H9 (cell line): ENCODE results near the gene PLXNB1. TPM values are rescaled to one million over a fixed set of nuclear protein-coding genes. Genes with fewer than 3 reads are reported as not detected.

ENCODE experiments used
- DNase-seq: peaks from one replicate; pipeline ENCODE4 v3.0.0-alpha.2; 2017
- H2AFZ ChIP-seq: one replicate; pipeline ENCODE4 v1.6.1; 2013; ENCODE audit warnings: mild to moderate bottlenecking, low read length, control low read depth, moderate library complexity
- H2AK5ac ChIP-seq: 2 replicates; pipeline ENCODE4 v1.6.1; 2013; ENCODE audit warnings: low read length, control low read depth, mixed read lengths; ENCODE audit not compliant: insufficient read length
- H2BK120ac ChIP-seq: one replicate; pipeline ENCODE4 v1.6.1; 2013; ENCODE audit warnings: low read depth, mild to moderate bottlenecking, low read length, control low read depth, inconsistent platforms; ENCODE audit not compliant: poor library complexity, severe bottlenecking
- H2BK12ac ChIP-seq: 2 replicates; pipeline ENCODE4 v1.6.1; 2013; ENCODE audit warnings: low read length, control low read depth, mixed read lengths, low read depth; ENCODE audit not compliant: insufficient read length
- H2BK15ac ChIP-seq: 2 replicates; pipeline ENCODE4 v1.6.1; 2013; ENCODE audit warnings: low read depth, low read length, control low read depth
- H2BK20ac ChIP-seq: one replicate; pipeline ENCODE4 v1.6.1; 2013; ENCODE audit warnings: low read depth, mild to moderate bottlenecking, low read length, control low read depth, inconsistent platforms; ENCODE audit not compliant: poor library complexity, severe bottlenecking
- H2BK5ac ChIP-seq: 2 replicates; pipeline ENCODE4 v1.6.1; 2013; ENCODE audit warnings: low read length, control low read depth, mixed read lengths; ENCODE audit not compliant: insufficient read length
- H3K14ac ChIP-seq: 2 replicates; pipeline ENCODE4 v1.6.1; 2013; ENCODE audit warnings: low read length, control low read depth; ENCODE audit not compliant: insufficient read depth
- H3K18ac ChIP-seq: 2 replicates; pipeline ENCODE4 v1.6.1; 2013; ENCODE audit warnings: low read depth, mild to moderate bottlenecking, mixed read lengths, low read length, control low read depth; ENCODE audit not compliant: insufficient read length
- H3K23ac ChIP-seq: 2 replicates; pipeline ENCODE4 v1.6.1; 2013; ENCODE audit warnings: low read length, control low read depth, mixed read lengths, low read depth; ENCODE audit not compliant: insufficient read length
- H3K23me2 ChIP-seq: 2 replicates; pipeline ENCODE4 v1.6.1; 2013; ENCODE audit warnings: low read depth, mild to moderate bottlenecking, mixed read lengths, low read length, control low read depth; ENCODE audit not compliant: insufficient read length, poor library complexity, severe bottlenecking
- H3K27ac ChIP-seq: 2 replicates; pipeline ENCODE4 v1.5.1; 2013; ENCODE audit warnings: low read length, control low read depth, mixed read lengths, low read depth; ENCODE audit not compliant: insufficient read length
- H3K27me3 ChIP-seq: 2 replicates; pipeline ENCODE4 v1.6.1; 2013; ENCODE audit warnings: low read length, control low read depth, inconsistent platforms; ENCODE audit not compliant: insufficient read depth
- H3K4ac ChIP-seq: 2 replicates; pipeline ENCODE4 v1.6.1; 2013; ENCODE audit warnings: low read depth, mild to moderate bottlenecking, control low read depth, inconsistent platforms, low read length, moderate library complexity
- H3K4me1 ChIP-seq: 2 replicates; pipeline ENCODE4 v1.6.1; 2013; ENCODE audit warnings: low read length, control low read depth, inconsistent platforms; ENCODE audit not compliant: insufficient read depth
- H3K4me2 ChIP-seq: 2 replicates; pipeline ENCODE4 v1.6.1; 2013; ENCODE audit warnings: low read length, control low read depth, mixed read lengths; ENCODE audit not compliant: insufficient read length, insufficient read depth
- H3K56ac ChIP-seq: 2 replicates; pipeline ENCODE4 v1.6.1; 2013; ENCODE audit warnings: low read depth, mild to moderate bottlenecking, mixed read lengths, low read length, control low read depth; ENCODE audit not compliant: insufficient read length
- H3K79me1 ChIP-seq: 2 replicates; pipeline ENCODE4 v1.6.1; 2013; ENCODE audit warnings: low read depth, mild to moderate bottlenecking, moderate library complexity, low read length, control low read depth, inconsistent platforms; ENCODE audit not compliant: insufficient read depth, poor library complexity, severe bottlenecking
- H3K79me2 ChIP-seq: 2 replicates; pipeline ENCODE4 v1.6.1; 2013; ENCODE audit warnings: low read length, control low read depth, inconsistent platforms; ENCODE audit not compliant: insufficient read depth
- H3K9ac ChIP-seq: 2 replicates; pipeline ENCODE4 v1.6.1; 2013; ENCODE audit warnings: low read length, control low read depth, mixed read lengths; ENCODE audit not compliant: insufficient read length; ENCODE audit errors: extremely low read depth
- H3K9me3 ChIP-seq: one replicate; pipeline ENCODE4 v1.6.1; 2013; ENCODE audit warnings: low read depth, low read length, inconsistent platforms; ENCODE audit not compliant: control insufficient read depth
- H3T11ph ChIP-seq: one replicate; pipeline ENCODE4 v1.6.1; 2013; ENCODE audit warnings: mild to moderate bottlenecking, low read length, control low read depth, inconsistent platforms
- H4K20me1 ChIP-seq: one replicate; pipeline ENCODE4 v1.6.1; 2013; ENCODE audit not compliant: control insufficient read depth, insufficient read length, insufficient read depth
- H4K5ac ChIP-seq: 2 replicates; pipeline ENCODE4 v1.6.1; 2013; ENCODE audit warnings: low read depth, mild to moderate bottlenecking, mixed read lengths, low read length, control low read depth; ENCODE audit not compliant: insufficient read length
- H4K8ac ChIP-seq: replicated peaks from 2 replicates; pipeline ENCODE4 v1.6.1; 2013; ENCODE audit warnings: low read length, control low read depth, mixed read lengths, low read depth; ENCODE audit not compliant: insufficient read length
- H4K91ac ChIP-seq: 2 replicates; pipeline ENCODE4 v1.6.1; 2013; ENCODE audit warnings: low read depth, mild to moderate bottlenecking, moderate library complexity, mixed read lengths, low read length, control low read depth; ENCODE audit not compliant: insufficient read length
- H3K27ac Mint-ChIP-seq, 3 experiments: 2 replicates in 2 of 3; 3 replicates in 1 of 3; pipeline ENCODE4 v1.8.0; 2020 to 2021; ENCODE audit warnings: mixed read lengths in 3 of 3, mild to moderate bottlenecking in 1 of 3, moderate library complexity in 1 of 3
- H3K27me3 Mint-ChIP-seq: 2 replicates; pipeline ENCODE4 v1.8.0; 2021; ENCODE audit warnings: low read depth, mild to moderate bottlenecking, moderate library complexity, mixed read lengths
- H3K36me3 Mint-ChIP-seq, 3 experiments: 2 replicates in 2 of 3; 3 replicates in 1 of 3; pipeline ENCODE4 v1.8.0; 2020 to 2021; ENCODE audit warnings: low read depth in 3 of 3, mixed read lengths in 3 of 3; ENCODE audit not compliant: insufficient read depth in 1 of 3
- H3K4me1 Mint-ChIP-seq, 2 experiments: 2 replicates each; pipeline ENCODE4 v1.8.0; 2020; ENCODE audit warnings: mixed read lengths in 2 of 2
- H3K4me3 Mint-ChIP-seq, 2 experiments: 2 replicates in 1 of 2; 3 replicates in 1 of 2; pipeline ENCODE4 v1.8.0; 2020 to 2021; ENCODE audit warnings: mild to moderate bottlenecking in 2 of 2, mixed read lengths in 2 of 2, moderate library complexity in 1 of 2
- H3K9me3 Mint-ChIP-seq, 2 experiments: 2 replicates in 1 of 2; 3 replicates in 1 of 2; pipeline ENCODE4 v1.8.0; 2020; ENCODE audit warnings: mild to moderate bottlenecking in 2 of 2, mixed read lengths in 2 of 2, moderate library complexity in 1 of 2
- CTCF ChIP-seq: fragments of 200-600 bp; sonication (generic); conservative IDR thresholded peaks from 3 replicates; pipeline ENCODE4 v1.8.0; 2021; ENCODE audit warnings: antibody characterized with exemption, mild to moderate bottlenecking
- WGBS: extraction: QIAGEN DNeasy Blood & Tissue Kit; methylation state at CpG from one replicate; pipeline ENCODE4 v1.1.7; 2013; ENCODE audit warnings: missing lambda C conversion rate, low lambda C conversion rate, mixed read lengths; ENCODE audit not compliant: insufficient read length; ENCODE audit errors: extremely low coverage; 5-methylcytosine and 5-hydroxymethylcytosine counted together
- total RNA-seq: library from RNA; stranded (reverse); gene quantifications from 2 replicates; pipeline ENCODE4 v1.2.1, GENCODE V29; 2021

PLXNB1 gene
- total RNA-seq, 1 experiment from 2014 or later = 184 TPM

- no peak for TF ChIP-seq CTCF
- no peak overlapping the region for H3K4me2 ChIP-seq
- no peak overlapping the region for H2BK15ac ChIP-seq
- H2BK120ac ChIP-seq = no peak overlapping the region
- H3K4me1 Mint-ChIP-seq = peaks cover 25 to 27% of the 10 kb centered on the region in 2 experiments
- H3K9me3 Mint-ChIP-seq = no peaks in the 10 kb centered on the region
- H3K18ac ChIP-seq = no peak overlapping the region
- H3K23ac ChIP-seq = no peak overlapping the region
- H2BK20ac ChIP-seq = no peak overlapping the region
- H4K91ac ChIP-seq = no peak overlapping the region
- no peak overlapping the region for H3T11ph ChIP-seq
- H3K27ac ChIP-seq = no peak overlapping the region
- no peaks in the 10 kb centered on the region for H3K27me3 Mint-ChIP-seq
- H3K9me3 ChIP-seq = no peaks in the 10 kb centered on the region
- H2AFZ ChIP-seq = no peak overlapping the region
- no peak overlapping the region for H3K4ac ChIP-seq
- no peaks in the 10 kb centered on the region for H3K27me3 ChIP-seq
- H3K4me3 Mint-ChIP-seq = no peak overlapping the region
- WGBS = no CpG with 5 or more reads among the region's 12 CpGs
- H3K56ac ChIP-seq = no peak overlapping the region
- peaks cover 21 to 40% (median 38%) of the 10 kb centered on the region in 3 experiments; a peak in 6 of 7 replicates for H3K36me3 Mint-ChIP-seq
- no peak overlapping the region for H4K8ac ChIP-seq
- peaks cover 7% of the 10 kb centered on the region; the same call in 1 of the 2 replicates for H3K4me1 ChIP-seq
- no peak overlapping the region for H3K14ac ChIP-seq
- H3K79me1 ChIP-seq = no peaks in the 10 kb centered on the region
- no peak overlapping the region for H2AK5ac ChIP-seq
- H4K20me1 ChIP-seq = no peaks in the 10 kb centered on the region
- no peak overlapping the region for H2BK5ac ChIP-seq
- peaks cover 4% of the 10 kb centered on the region for H3K23me2 ChIP-seq
- H3K9ac ChIP-seq = no peak overlapping the region
- H3K79me2 ChIP-seq = no peaks in the 10 kb centered on the region
- no peak overlapping the region for H4K5ac ChIP-seq
- no peak overlapping the region for H2BK12ac ChIP-seq
- no peak for DNase-seq
- H3K27ac Mint-ChIP-seq = peak overlapping the region in 1 of 3 experiments; percentile 56; a peak in 1 of 7 replicates
These were observed 3.7 kb upstream of the PLXNB1 start for GRCh38 chr3:48433472-48434118.
